GM12891 (cell line): ENCODE data around the gene NEDD8.

Source experiments
- PAX5 ChIP-seq: IDR thresholded peaks from 2 replicates; pipeline ENCODE4 v1.6.1; 2011; ENCODE audit warnings: low read length, moderate library complexity, mild to moderate bottlenecking; ENCODE audit not compliant: insufficient read depth, severe bottlenecking
- POLR2A ChIP-seq: IDR thresholded peaks from 2 replicates; pipeline ENCODE4 v1.6.1; 2011; ENCODE audit warnings: low read depth, low read length, control low read depth
- POLR2AphosphoS5 ChIP-seq: IDR thresholded peaks from 2 replicates; pipeline ENCODE4 v1.6.1; 2011; ENCODE audit warnings: low read depth, low read length, control low read depth
- POU2F2 ChIP-seq: IDR thresholded peaks from 2 replicates; pipeline ENCODE4 v1.6.1; 2011; ENCODE audit warnings: low read depth, mild to moderate bottlenecking, control low read depth, low read length, moderate library complexity
- SPI1 ChIP-seq: IDR thresholded peaks from 2 replicates; pipeline ENCODE4 v1.6.1; 2011; ENCODE audit warnings: low read depth, low read length, control low read depth
- TAF1 ChIP-seq: IDR thresholded peaks from 2 replicates; pipeline ENCODE4 v1.6.1; 2011; ENCODE audit warnings: low read depth, low read length, control low read depth

DNA sequence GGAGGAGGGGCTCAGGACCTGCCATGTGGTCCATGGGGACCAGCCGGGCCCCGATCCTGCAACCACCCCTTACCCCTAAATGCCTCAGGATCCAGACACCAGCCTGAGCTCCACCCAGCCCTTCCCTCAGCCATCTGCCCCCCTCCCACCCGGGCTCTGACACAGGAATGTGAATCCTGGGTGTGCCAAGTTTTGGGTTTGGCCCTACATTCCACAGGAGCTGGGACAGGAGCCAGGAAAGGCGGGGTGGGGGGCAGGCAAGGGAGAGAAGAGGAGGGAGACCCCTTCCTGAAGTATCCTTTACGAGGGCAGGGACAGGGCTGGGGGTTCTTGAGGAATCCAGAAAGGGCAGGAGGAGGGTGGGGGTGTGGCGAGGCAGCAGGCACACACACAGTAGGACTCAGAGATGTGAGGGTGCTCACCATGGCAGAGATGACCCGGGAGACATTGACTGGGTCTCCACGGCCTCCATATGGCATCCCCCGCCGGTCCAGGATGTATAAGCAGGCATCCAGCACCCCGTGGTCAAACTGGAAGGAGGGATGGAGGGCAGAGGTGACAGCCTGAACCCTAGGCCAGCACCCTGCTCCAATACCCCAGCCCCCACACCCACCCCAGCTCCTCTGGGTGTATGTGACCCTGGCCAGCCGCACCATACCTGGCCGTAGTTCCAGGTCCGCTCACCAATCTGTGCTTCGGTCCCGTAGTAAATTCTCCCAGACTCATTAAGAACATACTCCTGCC lies 27.3 kb upstream of the NEDD8 start:
- no peak for TF ChIP-seq POLR2AphosphoS5
- no peak for TF ChIP-seq POLR2A
- no peak for TF ChIP-seq TAF1
- no peak for TF ChIP-seq POU2F2
- no peak for TF ChIP-seq SPI1
- TF ChIP-seq PAX5: no peak
